Sigmoid colon (tissue), 7 donors: ENCODE data around the gene PPP4R1. TPM values are rescaled to one million over a fixed set of nuclear protein-coding genes. Genes with fewer than 3 reads are reported as not detected.

ENCODE experiments used
- DNase-seq: peaks from one replicate; pipeline ENCODE4 v3.0.0-alpha.2; 2019
- H3K27ac ChIP-seq, 4 donors: fragments of 200-600 bp; sonication (generic); one replicate each; pipeline ENCODE4 v1.5.1; 2016 to 2019; ENCODE audit warnings: mild to moderate bottlenecking in 1 of 4
- H3K27me3 ChIP-seq, 3 donors: fragments of 200-600 bp; sonication (generic); one replicate each; pipeline ENCODE4 v1.5.1; 2019; ENCODE audit warnings: mild to moderate bottlenecking in 1 of 3
- H3K36me3 ChIP-seq, 4 donors: fragments of 200-600 bp; sonication (generic); one replicate each; pipeline ENCODE4 v1.5.1; 2016 to 2019
- H3K4me1 ChIP-seq, 4 donors: fragments of 200-600 bp; sonication (generic); one replicate each; pipeline ENCODE4 v1.5.1; 2017 to 2019
- H3K4me3 ChIP-seq, 4 donors: fragments of 200-600 bp; sonication (generic); one replicate each; pipeline ENCODE4 v1.5.1; 2017 to 2019; ENCODE audit warnings: mild to moderate bottlenecking in 2 of 4, moderate library complexity in 1 of 4
- H3K9me3 ChIP-seq, 4 donors: fragments of 200-600 bp in 3 of 4; sonication (generic) in 3 of 4; one replicate each; pipeline versions ENCODE4 v1.5.1 to v1.6.1; 2013 to 2019
- EP300 ChIP-seq, 4 donors: sonication (generic); formaldehyde crosslinking; IDR thresholded peaks; one replicate each; pipeline ENCODE4 v1.6.1; 2017; ENCODE audit warnings: antibody characterized with exemption in 4 of 4
- POLR2A ChIP-seq, 2 donors: fragments of 450-650 bp; IDR thresholded peaks; one replicate each; pipeline ENCODE4 v1.6.1; 2016; ENCODE audit warnings: antibody characterized with exemption in 2 of 2, mild to moderate bottlenecking in 2 of 2, moderate library complexity in 2 of 2
- POLR2AphosphoS5 ChIP-seq, 4 donors: sonication (generic); formaldehyde crosslinking; IDR thresholded peaks; one replicate each; pipeline ENCODE4 v1.6.1; 2017; ENCODE audit warnings: antibody characterized with exemption in 4 of 4
- WGBS, 2 donors: extraction: QIAGEN DNeasy Blood & Tissue Kit; methylation state at CpG; one replicate each; pipeline ENCODE4 v1.1.7; 2013; 5-methylcytosine and 5-hydroxymethylcytosine counted together
- intact Hi-C: fragments of 100-400 bp; cut with DNase I; formaldehyde crosslinking; loops from one replicate; pipeline ENCODE4 v1.15.1; 2023
- polyA plus RNA-seq, 3 donors: library from polyadenylated mRNA; stranded (reverse); fragments of 200-250 nt; gene quantifications; one replicate each; pipeline ENCODE4 v1.2.3, GENCODE V29; 2013
- total RNA-seq, 4 donors: library from RNA; depleted of rRNA; stranded (reverse); fragments of >200 nt; gene quantifications; one replicate each; pipeline ENCODE4 v1.1.0, GENCODE V29; 2016
- TF ChIP-seq, protein P1 (sequence below), 4 experiments: fragments of 450-650 bp in 3 of 4; fragments of 200-600 bp in 1 of 4; IDR thresholded peaks; one replicate each; pipeline ENCODE4 v1.5.1; 2016 to 2019; ENCODE audit warnings: antibody characterized with exemption in 4 of 4, mild to moderate bottlenecking in 3 of 4, moderate library complexity in 2 of 4
- donor health status: healthy with polysubstance abuse.
- donor health status: Bipolar disorder and iron deficiency.
- donor health status: healthy.

Gene PPP4R1
- total and polyA plus RNA-seq, 7 donors = 29.4 to 163 (median 126) TPM

DNA sequence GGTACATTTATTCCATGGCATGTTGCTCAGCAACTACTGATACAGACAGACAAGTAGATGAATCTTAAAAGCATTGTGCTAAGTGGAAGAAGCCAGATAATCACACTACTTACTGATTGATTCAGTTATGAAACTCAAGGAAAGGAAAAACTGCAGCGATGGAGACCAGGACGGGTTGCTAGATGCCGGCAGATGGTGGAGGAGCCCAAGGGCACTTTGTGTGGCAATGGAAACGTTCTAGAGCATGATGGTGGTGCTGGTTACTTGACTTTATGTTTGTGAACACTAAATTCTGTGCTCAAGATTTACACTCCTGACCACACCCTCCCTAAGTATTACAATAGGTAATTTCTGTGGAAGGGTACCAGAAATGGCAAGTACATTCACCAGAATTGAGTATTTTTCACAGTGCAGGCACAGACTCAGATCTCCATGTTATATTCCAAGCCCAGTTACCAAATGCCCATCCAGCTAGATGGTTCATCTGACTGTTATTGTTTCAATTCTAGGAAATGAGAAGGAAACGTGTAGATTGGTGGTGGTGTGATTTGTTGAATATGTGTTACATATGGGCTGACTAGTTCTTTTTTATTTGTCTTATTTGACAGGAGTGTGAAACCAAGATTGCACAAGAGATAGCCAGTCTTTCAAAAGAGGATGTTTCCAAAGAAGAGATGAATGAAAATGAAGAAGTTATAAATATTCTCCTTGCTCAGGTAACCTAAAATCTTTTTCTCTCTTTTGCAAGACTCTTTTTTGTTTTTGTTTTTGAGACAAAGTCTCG is 83.9 kb downstream of the PPP4R1 start:
- 88 to 92% methylated on average over 6 of the region's 6 CpGs for WGBS, 2 donors
- no peak overlapping the region for H3K4me3 ChIP-seq
- no peaks in the 10 kb centered on the region for H3K9me3 ChIP-seq
- peaks cover 12 to 60% (median 27%) of the 10 kb centered on the region in 4 donors for H3K36me3 ChIP-seq
- TF ChIP-seq EP300 (IDR thresholded peaks at IDR 0.05) = no peak
- TF ChIP-seq, protein P1, sequence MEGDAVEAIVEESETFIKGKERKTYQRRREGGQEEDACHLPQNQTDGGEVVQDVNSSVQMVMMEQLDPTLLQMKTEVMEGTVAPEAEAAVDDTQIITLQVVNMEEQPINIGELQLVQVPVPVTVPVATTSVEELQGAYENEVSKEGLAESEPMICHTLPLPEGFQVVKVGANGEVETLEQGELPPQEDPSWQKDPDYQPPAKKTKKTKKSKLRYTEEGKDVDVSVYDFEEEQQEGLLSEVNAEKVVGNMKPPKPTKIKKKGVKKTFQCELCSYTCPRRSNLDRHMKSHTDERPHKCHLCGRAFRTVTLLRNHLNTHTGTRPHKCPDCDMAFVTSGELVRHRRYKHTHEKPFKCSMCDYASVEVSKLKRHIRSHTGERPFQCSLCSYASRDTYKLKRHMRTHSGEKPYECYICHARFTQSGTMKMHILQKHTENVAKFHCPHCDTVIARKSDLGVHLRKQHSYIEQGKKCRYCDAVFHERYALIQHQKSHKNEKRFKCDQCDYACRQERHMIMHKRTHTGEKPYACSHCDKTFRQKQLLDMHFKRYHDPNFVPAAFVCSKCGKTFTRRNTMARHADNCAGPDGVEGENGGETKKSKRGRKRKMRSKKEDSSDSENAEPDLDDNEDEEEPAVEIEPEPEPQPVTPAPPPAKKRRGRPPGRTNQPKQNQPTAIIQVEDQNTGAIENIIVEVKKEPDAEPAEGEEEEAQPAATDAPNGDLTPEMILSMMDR (IDR thresholded peaks at IDR 0.05) = no peak
- TF ChIP-seq POLR2A (IDR thresholded peaks at IDR 0.05) = no peak
- TF ChIP-seq POLR2AphosphoS5 (IDR thresholded peaks at IDR 0.05) = no peak
- no peak for DNase-seq
- H3K27ac ChIP-seq = no peak overlapping the region
- H3K27me3 ChIP-seq = no peaks in the 10 kb centered on the region
- H3K4me1 ChIP-seq = peaks cover 0 to 12% (median 9%) of the 10 kb centered on the region in 4 donors
- intact Hi-C loops = no loop called here

DNA sequence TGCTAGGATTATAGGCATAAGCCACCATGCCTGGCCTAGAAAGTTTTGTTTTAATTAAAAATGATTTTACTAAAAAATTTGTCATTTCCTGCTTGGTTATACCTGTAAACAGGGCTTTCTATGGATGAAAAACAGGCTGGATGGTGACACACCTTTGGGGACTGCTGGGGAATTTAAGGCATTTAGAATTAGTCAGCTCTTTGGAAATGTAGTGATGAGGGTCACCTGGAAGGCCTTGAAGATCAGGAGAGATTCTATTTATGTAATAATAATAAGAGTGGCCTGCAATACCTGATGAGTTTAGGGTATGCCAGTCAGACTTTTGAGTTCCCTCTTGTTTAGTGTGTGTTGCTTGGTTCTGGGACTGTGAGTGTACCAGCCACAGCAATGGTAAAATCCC is 87.9 kb downstream of the PPP4R1 start:
- Histone ChIP-seq H3K27ac (no peak overlapping the region), H3K9me3 (no peaks in the 10 kb centered on the region), H3K27me3 (no peaks in the 10 kb centered on the region), H3K4me3 (no peak overlapping the region), H3K36me3 (peaks cover 0 to 50% (median 4%) of the 10 kb centered on the region in 4 donors), H3K4me1 (peaks cover 0 to 14% (median 4%) of the 10 kb centered on the region in 4 donors)
- intact Hi-C loops = no loop called here
- TF ChIP-seq, protein P1 (IDR thresholded peaks at IDR 0.05) = no peak
- TF ChIP-seq POLR2AphosphoS5 (IDR thresholded peaks at IDR 0.05) (no peak), POLR2A (IDR thresholded peaks at IDR 0.05) (no peak), EP300 (IDR thresholded peaks at IDR 0.05) (no peak)
- no peak for DNase-seq

GRCh38 chr18:9522952-9523351 is 91.4 kb downstream of the PPP4R1 start:
- Histone ChIP-seq H3K27me3 (no peaks in the 10 kb centered on the region), H3K27ac (no peak overlapping the region), H3K9me3 (no peaks in the 10 kb centered on the region), H3K4me3 (no peak overlapping the region), H3K4me1 (peaks cover 0 to 19% (median 10%) of the 10 kb centered on the region in 4 donors), H3K36me3 (peaks cover 0 to 40% (median 2%) of the 10 kb centered on the region in 4 donors)
- WGBS, 2 donors = 75 to 86% methylated on average over 6 of the region's 6 CpGs
- intact Hi-C loops = no loop called here
- no peak for DNase-seq
- TF ChIP-seq EP300 (IDR thresholded peaks at IDR 0.05) = no peak
- no peak for TF ChIP-seq POLR2AphosphoS5 (IDR thresholded peaks at IDR 0.05)
- TF ChIP-seq, protein P1 (IDR thresholded peaks at IDR 0.05) = no peak
- no peak for TF ChIP-seq POLR2A (IDR thresholded peaks at IDR 0.05)

DNA sequence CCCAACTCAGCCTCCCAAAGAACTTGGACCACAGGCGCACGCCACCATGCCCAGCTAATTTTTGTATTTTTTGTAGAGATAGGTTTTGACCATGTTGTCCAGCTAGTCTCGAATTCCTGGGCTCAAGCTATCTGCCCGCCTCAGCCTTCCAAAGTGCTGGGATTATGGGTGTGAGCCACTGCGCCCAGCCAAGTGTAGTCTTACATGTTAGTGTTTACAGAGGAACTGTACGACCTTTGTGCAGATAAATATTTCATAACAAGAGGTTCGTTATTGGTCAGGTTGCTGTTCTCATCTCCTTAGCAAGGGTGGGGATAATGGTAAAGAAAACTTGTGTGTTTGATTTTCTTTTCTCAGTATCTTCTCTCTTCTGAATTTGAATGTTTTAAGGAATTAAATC is 92.6 kb downstream of the PPP4R1 start:
- intact Hi-C loops = no loop called here
- Histone ChIP-seq H3K27me3 (no peaks in the 10 kb centered on the region), H3K9me3 (no peaks in the 10 kb centered on the region), H3K4me1 (peaks cover 0 to 28% (median 15%) of the 10 kb centered on the region in 4 donors), H3K4me3 (no peak overlapping the region), H3K36me3 (peaks cover 0 to 30% (median 2%) of the 10 kb centered on the region in 4 donors), H3K27ac (no peak overlapping the region)
- TF ChIP-seq, protein P1 (IDR thresholded peaks at IDR 0.05) = no peak
- TF ChIP-seq POLR2A (IDR thresholded peaks at IDR 0.05) (no peak), POLR2AphosphoS5 (IDR thresholded peaks at IDR 0.05) (no peak), EP300 (IDR thresholded peaks at IDR 0.05) (no peak)
- 51 to 87% methylated on average over 7 of the region's 7 CpGs for WGBS, 2 donors
- DNase-seq = no peak
